Measurements from ENCODE around the gene TEX35.

TEX35 gene

GRCh38 chr1:178548108-178548507 lies 35.2 kb downstream of the TEX35 start:
- peaks cover 10% of the 10 kb centered on the region for H3K4me1 ChIP-seq (ENCODE audit: low read length)
- H3K27me3 ChIP-seq (replicated peaks; ENCODE audit: insufficient read depth, low read length) = no peaks in the 10 kb centered on the region
- no peaks in the 10 kb centered on the region for H3K9me2 ChIP-seq (replicated peaks; ENCODE audit: insufficient read depth, low read length)
- no peaks in the 10 kb centered on the region for H3F3A ChIP-seq (ENCODE audit: insufficient read depth, low read length)
- no peak overlapping the region for H3K9ac ChIP-seq (ENCODE audit: low read length)
- H4K20me1 ChIP-seq (ENCODE audit: insufficient read depth, low read length) = no peaks in the 10 kb centered on the region
- H3K9me3 ChIP-seq (replicated peaks; ENCODE audit: insufficient read depth, low read length) = no peaks in the 10 kb centered on the region
- no peak for DNase-seq
- H3K79me2 ChIP-seq (ENCODE audit: low read length) = no peaks in the 10 kb centered on the region
- no peak overlapping the region for H2AFZ ChIP-seq (ENCODE audit: low read length)
- no peak for TF ChIP-seq EZH2 (optimal IDR thresholded peaks at IDR 0.05; ENCODE audit: low read depth, low read length)
- peak; percentile 28 for TF ChIP-seq CTCF (IDR thresholded peaks at IDR 0.05; ENCODE audit: low read length)
- H3K4me2 ChIP-seq (ENCODE audit: low read depth, low read length) = no peak overlapping the region
- no peak overlapping the region for H3K27ac ChIP-seq (ENCODE audit: low read length)
- H3K4me3 ChIP-seq (ENCODE audit: low read length) = no peak overlapping the region
- H3K36me3 ChIP-seq (replicated peaks; ENCODE audit: insufficient read depth, low read length) = no peaks in the 10 kb centered on the region

- H3K27ac ChIP-seq (ENCODE audit: low read length) = no peak overlapping the region
- no peak overlapping the region for H3K9ac ChIP-seq (ENCODE audit: low read length)
- H2AFZ ChIP-seq (ENCODE audit: low read length) = no peak overlapping the region
- H3K9me3 ChIP-seq (replicated peaks; ENCODE audit: insufficient read depth, low read length) = no peaks in the 10 kb centered on the region
- DNase-seq = no peak
- H3K36me3 ChIP-seq (replicated peaks; ENCODE audit: insufficient read depth, low read length) = no peaks in the 10 kb centered on the region
- no peaks in the 10 kb centered on the region for H3K4me1 ChIP-seq (ENCODE audit: low read length)
- H3K9me2 ChIP-seq (replicated peaks; ENCODE audit: insufficient read depth, low read length) = no peaks in the 10 kb centered on the region
- no peak overlapping the region for H3K4me3 ChIP-seq (ENCODE audit: low read length)
- no peaks in the 10 kb centered on the region for H4K20me1 ChIP-seq (ENCODE audit: insufficient read depth, low read length)
- TF ChIP-seq EZH2 (optimal IDR thresholded peaks at IDR 0.05; ENCODE audit: low read depth, low read length) (no peak), CTCF (IDR thresholded peaks at IDR 0.05; ENCODE audit: low read length) (no peak), EZH2phosphoT487 (IDR thresholded peaks at IDR 0.05; ENCODE audit: low read length) (no peak)
- no peaks in the 10 kb centered on the region for H3F3A ChIP-seq (ENCODE audit: insufficient read depth, low read length)
- no peak overlapping the region for H3K4me2 ChIP-seq (ENCODE audit: low read depth, low read length)
- H3K27me3 ChIP-seq (replicated peaks; ENCODE audit: insufficient read depth, low read length) = no peaks in the 10 kb centered on the region
- H3K79me2 ChIP-seq (ENCODE audit: low read length) = no peaks in the 10 kb centered on the region
Measured at GRCh38 chr1:178551307-178551706, 38.4 kb downstream of the TEX35 start.

GRCh38 chr1:178551940-178552339 lies 39.0 kb downstream of the TEX35 start:
- Histone ChIP-seq H3K36me3 (replicated peaks; ENCODE audit: insufficient read depth, low read length) (no peaks in the 10 kb centered on the region), H3K9ac (ENCODE audit: low read length) (no peak overlapping the region), H3K27ac (ENCODE audit: low read length) (no peak overlapping the region), H3K4me3 (ENCODE audit: low read length) (no peak overlapping the region), H3K4me1 (ENCODE audit: low read length) (no peaks in the 10 kb centered on the region), H3F3A (ENCODE audit: insufficient read depth, low read length) (no peaks in the 10 kb centered on the region), H3K79me2 (ENCODE audit: low read length) (no peaks in the 10 kb centered on the region), H4K20me1 (ENCODE audit: insufficient read depth, low read length) (no peaks in the 10 kb centered on the region), H3K4me2 (ENCODE audit: low read depth, low read length) (no peak overlapping the region), H3K9me3 (replicated peaks; ENCODE audit: insufficient read depth, low read length) (no peaks in the 10 kb centered on the region), H3K9me2 (replicated peaks; ENCODE audit: insufficient read depth, low read length) (no peaks in the 10 kb centered on the region), H2AFZ (ENCODE audit: low read length) (no peak overlapping the region), H3K27me3 (replicated peaks; ENCODE audit: insufficient read depth, low read length) (no peaks in the 10 kb centered on the region)
- TF ChIP-seq EZH2phosphoT487 (IDR thresholded peaks at IDR 0.05; ENCODE audit: low read length) (no peak), CTCF (IDR thresholded peaks at IDR 0.05; ENCODE audit: low read length) (no peak), EZH2 (optimal IDR thresholded peaks at IDR 0.05; ENCODE audit: low read depth, low read length) (no peak)
- DNase-seq = no peak
